Endothelial cell (in vitro differentiated cells): ENCODE results near the gene PIGN. TPM values are rescaled to one million over a fixed set of nuclear protein-coding genes. Genes with fewer than 3 reads are reported as not detected.

ENCODE experiments used
- DNase-seq: peaks from one replicate; pipeline ENCODE4 v3.0.0; 2021; ENCODE audit warnings: low spot score
- H3K27ac Mint-ChIP-seq: one replicate; pipeline ENCODE4 v1.8.0; 2021; ENCODE audit warnings: mixed read lengths, inconsistent platforms; ENCODE audit not compliant: unreplicated experiment
- H3K27me3 Mint-ChIP-seq: one replicate; pipeline ENCODE4 v1.8.0; 2021; ENCODE audit warnings: mild to moderate bottlenecking, moderate library complexity, mixed read lengths, inconsistent platforms; ENCODE audit not compliant: unreplicated experiment
- H3K36me3 Mint-ChIP-seq: one replicate; pipeline ENCODE4 v1.8.0; 2021; ENCODE audit warnings: mild to moderate bottlenecking, low read depth, mixed read lengths, inconsistent platforms; ENCODE audit not compliant: unreplicated experiment
- H3K4me1 Mint-ChIP-seq: one replicate; pipeline ENCODE4 v1.8.0; 2021; ENCODE audit warnings: mild to moderate bottlenecking, mixed read lengths, inconsistent platforms; ENCODE audit not compliant: unreplicated experiment
- H3K4me3 Mint-ChIP-seq: one replicate; pipeline ENCODE4 v1.8.0; 2021; ENCODE audit warnings: mild to moderate bottlenecking, mixed read lengths, inconsistent platforms; ENCODE audit not compliant: unreplicated experiment
- H3K9me3 Mint-ChIP-seq: one replicate; pipeline ENCODE4 v1.8.0; 2021; ENCODE audit warnings: mixed read lengths, inconsistent platforms; ENCODE audit not compliant: unreplicated experiment
- CTCF ChIP-seq: fragments of 200-600 bp; sonication (generic); IDR thresholded peaks from one replicate; pipeline ENCODE4 v1.5.0; 2021; ENCODE audit warnings: antibody characterized with exemption; ENCODE audit not compliant: unreplicated experiment
- total RNA-seq: library from RNA; stranded (reverse); fragmentation: NEBNext Ultra II Directional; extraction: Animal tissue kit (Norgen Biotek cat#: 25700); gene quantifications from one replicate; pipeline ENCODE4 v1.2.1, GENCODE V29; 2021; ENCODE audit not compliant: unreplicated experiment

PIGN gene
- total RNA-seq, 1 donor from 2014 or later = 23.0 TPM

- Mint-ChIP-seq H3K36me3 (peaks cover 4% of the 10 kb centered on the region), H3K27ac (no peak overlapping the region), H3K9me3 (peaks cover 6% of the 10 kb centered on the region)
These were observed 138.6 kb downstream of the PIGN start for GRCh38 chr18:62048279-62048678.

GRCh38 chr18:62045316-62045715 is 141.5 kb downstream of the PIGN start:
- no peak for TF ChIP-seq CTCF
- H3K27me3 Mint-ChIP-seq = no peaks in the 10 kb centered on the region
- H3K36me3 Mint-ChIP-seq = peaks cover 4% of the 10 kb centered on the region
- H3K27ac Mint-ChIP-seq = no peak overlapping the region
- DNase-seq = no peak
- peaks cover 6% of the 10 kb centered on the region for H3K9me3 Mint-ChIP-seq
- no peak overlapping the region for H3K4me3 Mint-ChIP-seq
- no peaks in the 10 kb centered on the region for H3K4me1 Mint-ChIP-seq

More at GRCh38 chr18:62048279-62048678, 138.6 kb downstream of the PIGN start:
- H3K27me3 Mint-ChIP-seq = no peaks in the 10 kb centered on the region
- H3K4me3 Mint-ChIP-seq = no peak overlapping the region
- no peaks in the 10 kb centered on the region for H3K4me1 Mint-ChIP-seq
- TF ChIP-seq CTCF = no peak
- DNase-seq = no peak

- Mint-ChIP-seq H3K9me3 (peaks cover 6% of the 10 kb centered on the region), H3K27ac (no peak overlapping the region), H3K4me3 (no peak overlapping the region), H3K27me3 (no peaks in the 10 kb centered on the region), H3K4me1 (no peaks in the 10 kb centered on the region), H3K36me3 (peaks cover 4% of the 10 kb centered on the region)
- DNase-seq = no peak
- TF ChIP-seq CTCF = no peak
These were observed 142.3 kb downstream of the PIGN start for GRCh38 chr18:62044490-62045000.

- Mint-ChIP-seq H3K27me3 (no peaks in the 10 kb centered on the region), H3K36me3 (no peaks in the 10 kb centered on the region), H3K4me3 (no peak overlapping the region), H3K27ac (no peak overlapping the region), H3K9me3 (no peaks in the 10 kb centered on the region), H3K4me1 (no peaks in the 10 kb centered on the region)
- TF ChIP-seq CTCF = no peak
- DNase-seq = no peak
These were observed 148.7 kb downstream of the PIGN start for GRCh38 chr18:62037989-62038778.
